B cell (primary cell): ENCODE results near the gene GALNT10. TPM values are rescaled to one million over a fixed set of nuclear protein-coding genes. Genes with fewer than 3 reads are reported as not detected.

Source experiments
- ATAC-seq: fragments of 200-7000 bp; cut with Tn5 transposase; one replicate; pipeline ENCODE4 v1.10.0; 2021; ENCODE audit warnings: low read depth, mild to moderate bottlenecking, moderate number of reproducible peaks, moderate library complexity
- CTCF ChIA-PET: fragments of 350-600 bp; sonication (Branson Sonifier 250); formaldehyde crosslinking; loops from one replicate; lab custom pipeline; 2021; ENCODE audit warnings: antibody characterized with exemption, inconsistent platforms; lab: Charles Lee
- POLR2A ChIA-PET: fragments of 350-600 bp; sonication (Branson Sonifier 250); formaldehyde crosslinking; loops from one replicate; lab custom pipeline; 2021; ENCODE audit warnings: antibody characterized with exemption; lab: Charles Lee
- DNase-seq: peaks from one replicate; pipeline ENCODE4 v3.0.0; 2013
- H2AFZ ChIP-seq: 2 replicates; pipeline ENCODE4 v1.6.1; 2012; ENCODE audit warnings: mild to moderate bottlenecking, low read depth, low read length; ENCODE audit not compliant: insufficient read depth, poor library complexity, severe bottlenecking
- H3K27ac ChIP-seq, 2 donors: 1 replicate in 1 of 2; 2 replicates in 1 of 2; pipeline ENCODE4 v1.5.1; 2012 to 2013; ENCODE audit warnings: low read length in 2 of 2, mild to moderate bottlenecking in 2 of 2, moderate library complexity in 1 of 2
- H3K27me3 ChIP-seq, 4 experiments: fragments of 200-600 bp in 1 of 4; sonication (generic) in 1 of 4; replicated peaks in 1 of 4; 1 replicate in 2 of 4; 2 replicates in 2 of 4; pipeline versions ENCODE4 v1.6.1 to v1.7.0; 2013 to 2016; ENCODE audit warnings: low read length in 3 of 4, mild to moderate bottlenecking in 2 of 4, mixed read lengths in 1 of 4, moderate library complexity in 1 of 4; ENCODE audit not compliant: insufficient read depth in 4 of 4, control insufficient read depth in 3 of 4; ENCODE audit errors: control extremely low read depth in 1 of 4
- H3K36me3 ChIP-seq, 2 experiments: replicated peaks in 1 of 2; 1 replicate in 1 of 2; 2 replicates in 1 of 2; pipeline versions ENCODE4 v1.6.1 to v1.7.1; 2013; ENCODE audit warnings: low read length in 1 of 2; ENCODE audit not compliant: insufficient read depth in 2 of 2, control insufficient read depth in 1 of 2; ENCODE audit errors: control extremely low read depth in 1 of 2, extremely low read depth in 1 of 2
- H3K4me1 ChIP-seq, 2 donors: fragments of 200-600 bp in 1 of 2; sonication (generic) in 1 of 2; 1 replicate in 1 of 2; 2 replicates in 1 of 2; pipeline versions ENCODE4 v1.5.1 to v1.6.1; 2013 to 2017; ENCODE audit warnings: low read length in 2 of 2; ENCODE audit not compliant: control insufficient read depth in 2 of 2, insufficient read depth in 2 of 2
- H3K4me2 ChIP-seq: replicated peaks from 2 replicates; pipeline ENCODE3; 2012; ENCODE audit warnings: mild to moderate bottlenecking, low read depth, low read length; ENCODE audit not compliant: poor library complexity, severe bottlenecking
- H3K4me3 ChIP-seq, 5 experiments: fragments of 200-600 bp in 1 of 5; sonication (generic) in 1 of 5; 1 replicate in 3 of 5; 2 replicates in 2 of 5; pipeline versions ENCODE4 v1.5.1 to v1.7.0; 2011 to 2016; ENCODE audit warnings: low read length in 4 of 5, mild to moderate bottlenecking in 4 of 5, low read depth in 2 of 5, control low read depth in 1 of 5, moderate library complexity in 1 of 5; ENCODE audit not compliant: insufficient read depth in 1 of 5; ENCODE audit errors: control extremely low read depth in 1 of 5, extremely low read depth in 1 of 5
- H3K79me2 ChIP-seq: fragments of 200-600 bp; sonication (generic); one replicate; pipeline ENCODE4 v1.6.0; 2016; ENCODE audit warnings: low read length; ENCODE audit not compliant: control insufficient read depth, insufficient read depth
- H3K9ac ChIP-seq: fragments of 200-600 bp; sonication (generic); 2 replicates; pipeline ENCODE4 v1.6.1; 2017; ENCODE audit warnings: mild to moderate bottlenecking, low read length, moderate library complexity
- H3K9me3 ChIP-seq, 3 donors: one replicate each; pipeline versions ENCODE4 v1.6.1 to v1.7.1; 2013; ENCODE audit warnings: low read length in 2 of 3; ENCODE audit not compliant: control insufficient read depth in 2 of 3, insufficient read depth in 1 of 3; ENCODE audit errors: control extremely low read depth in 1 of 3
- H4K20me1 ChIP-seq: 2 replicates; pipeline ENCODE4 v1.6.0; 2012; ENCODE audit warnings: mild to moderate bottlenecking, low read length; ENCODE audit not compliant: insufficient read depth, control insufficient read depth, poor library complexity, severe bottlenecking
- H3K27ac Mint-ChIP-seq: one replicate; pipeline ENCODE4 v1.8.0; 2021; ENCODE audit warnings: mixed read lengths
- H3K27me3 Mint-ChIP-seq: one replicate; pipeline ENCODE4 v1.8.0; 2021; ENCODE audit warnings: mixed read lengths
- H3K4me1 Mint-ChIP-seq: one replicate; pipeline ENCODE4 v1.8.0; 2021; ENCODE audit warnings: mixed read lengths
- H3K4me3 Mint-ChIP-seq: one replicate; pipeline ENCODE4 v1.8.0; 2021; ENCODE audit warnings: mixed read lengths
- H3K9me3 Mint-ChIP-seq: one replicate; pipeline ENCODE4 v1.8.0; 2022; ENCODE audit warnings: mixed read lengths; ENCODE audit not compliant: insufficient read depth
- EZH2 ChIP-seq: IDR thresholded peaks from 2 replicates; pipeline ENCODE4 v1.6.1; 2012; ENCODE audit warnings: borderline replicate concordance, low read depth, mild to moderate bottlenecking, moderate library complexity, low read length; ENCODE audit not compliant: insufficient read depth, poor library complexity, severe bottlenecking
- WGBS: methylation state at CpG from one replicate; pipeline ENCODE4 v1.1.5; 2013; ENCODE audit warnings: missing lambda C conversion rate; ENCODE audit not compliant: insufficient coverage; 5-methylcytosine and 5-hydroxymethylcytosine counted together
- intact Hi-C: fragments of 100-400 bp; cut with micrococcal nuclease; formaldehyde crosslinking; loops from one replicate; pipeline ENCODE4 v1.10.0; 2022
- polyA plus RNA-seq: library from polyadenylated mRNA; depleted of rRNA; stranded (reverse); fragments of >200 nt; gene quantifications from 2 replicates; pipeline ENCODE4 v1.2.3, GENCODE V29; 2012
- total RNA-seq, 2 donors: library from RNA; stranded (reverse); fragments of 120-200 nt in 1 of 2; gene quantifications; 1 replicate in 1 of 2; 2 replicates in 1 of 2; pipeline versions ENCODE4 v1.2.3 to v1.2.4, GENCODE V29; 2013 to 2022
- TF ChIP-seq, protein P1 (sequence below): fragments of 200-600 bp; IDR thresholded peaks from one replicate; pipeline ENCODE4 v1.8.0; 2022; ENCODE audit warnings: antibody characterized with exemption, mild to moderate bottlenecking

The GALNT10 gene
- total and polyA plus RNA-seq, 2 donors (not counting 1 experiment from before 2014, with no cell fraction given) = 27.7 to 42.8 TPM

DNA sequence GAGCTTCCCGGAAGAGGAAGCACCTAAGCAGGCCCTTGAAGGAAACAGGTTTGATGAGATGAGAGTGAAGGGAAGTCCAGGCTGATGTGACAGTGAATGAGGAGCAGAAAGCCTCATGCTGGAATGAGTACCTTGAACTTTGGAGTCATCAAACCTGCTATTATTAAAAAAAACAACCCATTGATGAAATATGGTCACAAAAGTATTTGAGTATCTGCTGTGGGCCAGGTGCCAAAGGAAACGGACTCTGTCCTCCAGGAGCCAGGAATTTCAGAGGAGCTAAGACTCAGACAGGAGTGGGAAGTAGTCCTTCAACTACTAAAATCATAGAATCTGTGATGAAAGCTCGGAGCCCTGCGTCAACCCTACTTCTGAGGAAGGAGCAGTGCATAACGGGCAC lies 275.6 kb downstream of the GALNT10 start:
- Histone ChIP-seq H2AFZ (no peak overlapping the region), H3K27me3 (peaks cover 0 to 32% (median 18%) of the 10 kb centered on the region in 4 experiments), H3K4me1 (peaks cover 0 to 3% of the 10 kb centered on the region in 2 donors), H3K36me3 (no peaks in the 10 kb centered on the region), H3K27ac (no peak overlapping the region), H3K4me2 (no peak overlapping the region), H4K20me1 (no peaks in the 10 kb centered on the region), H3K4me3 (no peak overlapping the region), H3K9ac (no peak overlapping the region), H3K9me3 (no peaks in the 10 kb centered on the region), H3K79me2 (no peaks in the 10 kb centered on the region)
- Mint-ChIP-seq H3K4me3 (no peak overlapping the region), H3K4me1 (no peaks in the 10 kb centered on the region), H3K27me3 (peaks cover 23% of the 10 kb centered on the region), H3K27ac (no peak overlapping the region), H3K9me3 (no peaks in the 10 kb centered on the region)
- 95% methylated on average over 3 of the region's 5 CpGs for WGBS
- DNase-seq = no peak
- TF ChIP-seq, protein P1, sequence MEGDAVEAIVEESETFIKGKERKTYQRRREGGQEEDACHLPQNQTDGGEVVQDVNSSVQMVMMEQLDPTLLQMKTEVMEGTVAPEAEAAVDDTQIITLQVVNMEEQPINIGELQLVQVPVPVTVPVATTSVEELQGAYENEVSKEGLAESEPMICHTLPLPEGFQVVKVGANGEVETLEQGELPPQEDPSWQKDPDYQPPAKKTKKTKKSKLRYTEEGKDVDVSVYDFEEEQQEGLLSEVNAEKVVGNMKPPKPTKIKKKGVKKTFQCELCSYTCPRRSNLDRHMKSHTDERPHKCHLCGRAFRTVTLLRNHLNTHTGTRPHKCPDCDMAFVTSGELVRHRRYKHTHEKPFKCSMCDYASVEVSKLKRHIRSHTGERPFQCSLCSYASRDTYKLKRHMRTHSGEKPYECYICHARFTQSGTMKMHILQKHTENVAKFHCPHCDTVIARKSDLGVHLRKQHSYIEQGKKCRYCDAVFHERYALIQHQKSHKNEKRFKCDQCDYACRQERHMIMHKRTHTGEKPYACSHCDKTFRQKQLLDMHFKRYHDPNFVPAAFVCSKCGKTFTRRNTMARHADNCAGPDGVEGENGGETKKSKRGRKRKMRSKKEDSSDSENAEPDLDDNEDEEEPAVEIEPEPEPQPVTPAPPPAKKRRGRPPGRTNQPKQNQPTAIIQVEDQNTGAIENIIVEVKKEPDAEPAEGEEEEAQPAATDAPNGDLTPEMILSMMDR = no peak
- TF ChIP-seq EZH2 = no peak
- POLR2A ChIA-PET = no interaction called here
- ATAC-seq = no peak
- intact Hi-C loops = loop anchor here (5.0 kb wide), 1 partner anchor 681 kb away; no protein-coding TSS in a partner anchor
- CTCF ChIA-PET = interaction anchor here (0.8 to 3.4 kb wide), 9 partner anchors 17 to 174 kb away, joined by 3 to 14 read pairs (median 3); no protein-coding TSS in a partner anchor

DNA sequence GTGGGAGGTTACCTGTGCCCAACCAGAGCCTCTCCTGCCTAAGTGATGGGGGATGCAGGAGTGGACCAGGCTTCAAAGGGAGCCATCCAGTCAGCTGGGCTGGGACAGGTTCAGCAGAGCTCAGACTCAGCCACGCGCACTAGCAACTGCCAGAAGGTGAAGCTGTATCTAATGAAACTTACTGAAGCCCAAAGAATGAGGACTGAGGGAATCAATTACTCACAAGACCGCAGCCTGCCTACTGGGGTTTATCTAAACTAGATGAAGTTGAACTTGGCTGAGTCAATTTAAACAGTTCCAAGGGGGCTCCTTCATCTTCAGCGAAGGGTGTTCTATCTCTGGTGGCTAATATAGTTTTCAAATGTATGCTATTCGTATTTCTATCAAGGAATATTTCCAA lies 276.1 kb downstream of the GALNT10 start:
- Histone ChIP-seq H4K20me1 (no peaks in the 10 kb centered on the region), H3K27me3 (peaks cover 0 to 37% (median 23%) of the 10 kb centered on the region in 4 experiments), H3K4me3 (no peak overlapping the region), H3K27ac (no peak overlapping the region), H3K36me3 (no peaks in the 10 kb centered on the region), H3K9ac (no peak overlapping the region), H3K4me1 (peaks cover 0 to 7% of the 10 kb centered on the region in 2 donors), H3K4me2 (no peak overlapping the region), H3K79me2 (no peaks in the 10 kb centered on the region), H3K9me3 (no peaks in the 10 kb centered on the region), H2AFZ (no peak overlapping the region)
- no peak overlapping the region for H3K27ac Mint-ChIP-seq
- H3K4me3 Mint-ChIP-seq = no peak overlapping the region
- H3K27me3 Mint-ChIP-seq = peaks cover 29% of the 10 kb centered on the region
- WGBS = 96% methylated on average over 5 of the region's 5 CpGs
- TF ChIP-seq, protein P1 = no peak
- no peak for TF ChIP-seq EZH2
- CTCF ChIA-PET = interaction anchor here (0.7 to 3.4 kb wide), 14 partner anchors 14 to 394 kb away, joined by 3 to 14 read pairs (median 3); no protein-coding TSS in a partner anchor
- POLR2A ChIA-PET = no interaction called here
- no peak for DNase-seq
- H3K4me1 Mint-ChIP-seq = no peaks in the 10 kb centered on the region
- intact Hi-C loops = loop anchor here (1.0 to 5.0 kb wide), 4 partner anchors 110 to 681 kb away; no protein-coding TSS in a partner anchor
- no peak for ATAC-seq
- H3K9me3 Mint-ChIP-seq = no peaks in the 10 kb centered on the region
